DMS53 treated with DMSO at 0.1 percent for 48 hours (cell line): ENCODE measurements around the gene AIMP1.

Experiments used
- DNase-seq: peaks from one replicate; lab custom pipeline; 2025; ENCODE audit not compliant: unreplicated experiment; lab: John Stamatoyannopoulos, UW

Gene AIMP1

DNA sequence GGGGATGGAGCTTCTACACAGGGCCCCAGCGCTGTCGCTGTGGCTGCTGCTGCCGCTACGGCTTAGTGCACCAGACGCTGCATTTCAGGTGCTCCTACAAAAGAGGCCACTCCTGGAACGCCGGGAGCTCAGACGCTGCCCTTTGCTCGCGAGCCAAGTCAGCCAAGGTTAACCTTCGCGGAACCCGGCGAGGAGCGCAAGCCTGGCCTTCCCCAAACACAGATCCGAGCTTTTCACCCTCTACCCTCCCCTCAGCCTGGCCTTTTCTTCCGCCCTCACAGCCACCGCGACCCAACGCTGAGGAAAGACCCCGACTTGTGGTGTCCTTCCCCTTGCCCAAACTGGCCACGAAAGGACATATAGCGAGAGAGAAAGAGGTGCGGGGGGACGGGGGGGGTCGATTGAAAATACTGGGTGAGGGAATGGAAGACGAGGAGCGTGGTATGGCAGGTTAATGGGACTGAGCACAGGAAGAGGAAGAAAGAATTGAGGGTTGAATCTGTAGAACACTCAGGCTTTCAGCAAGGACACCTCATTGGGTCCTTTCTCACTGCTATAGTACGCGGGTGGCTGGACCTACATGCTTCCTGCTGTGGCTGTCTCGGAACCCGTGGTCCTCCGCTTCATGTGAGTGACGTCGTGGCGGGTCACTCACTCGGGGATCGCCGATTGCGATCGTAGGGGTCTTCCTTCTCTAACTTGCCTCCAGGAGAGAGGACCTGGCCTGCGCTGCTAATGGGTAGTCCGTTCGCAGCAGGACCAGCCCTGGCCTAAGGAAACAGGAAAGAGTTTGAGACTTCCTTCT is at the start of gene AIMP1, which contains the start of gene TBCK:
Gene AIMP1 (plus strand): TSS at position 583 of the 805 bp plus-strand sequence. CDS start 8,460 bp downstream, outside the sequence.
Gene TBCK (minus strand): TSS at position 242 of the 805 bp plus-strand sequence. CDS start 7,249 bp downstream, outside the sequence.
- DNase-seq, result peak; percentile 82

DNA sequence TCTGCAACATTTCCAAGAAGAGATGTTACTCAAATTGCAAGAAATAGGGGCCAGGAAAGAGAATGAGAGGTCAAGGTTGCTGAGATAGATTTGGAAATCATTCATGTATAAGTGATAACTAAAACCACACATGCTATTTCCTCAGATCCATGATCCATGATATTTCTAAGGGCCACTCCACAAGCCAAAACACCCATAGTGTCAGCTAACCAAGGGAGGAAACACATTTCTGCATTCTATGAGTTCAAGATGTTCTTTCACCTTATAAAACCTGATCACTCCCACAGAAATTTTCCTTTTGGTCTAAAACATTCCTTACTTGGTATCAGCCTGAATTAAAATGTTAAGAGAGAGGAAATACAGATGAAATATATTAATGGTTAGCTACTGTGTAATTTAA is 47.6 kb upstream of the AIMP1 start:
- no peak for DNase-seq

- no peak for DNase-seq
These were observed 46.6 kb upstream of the AIMP1 start for GRCh38 chr4:106269711-106270110.

DNA sequence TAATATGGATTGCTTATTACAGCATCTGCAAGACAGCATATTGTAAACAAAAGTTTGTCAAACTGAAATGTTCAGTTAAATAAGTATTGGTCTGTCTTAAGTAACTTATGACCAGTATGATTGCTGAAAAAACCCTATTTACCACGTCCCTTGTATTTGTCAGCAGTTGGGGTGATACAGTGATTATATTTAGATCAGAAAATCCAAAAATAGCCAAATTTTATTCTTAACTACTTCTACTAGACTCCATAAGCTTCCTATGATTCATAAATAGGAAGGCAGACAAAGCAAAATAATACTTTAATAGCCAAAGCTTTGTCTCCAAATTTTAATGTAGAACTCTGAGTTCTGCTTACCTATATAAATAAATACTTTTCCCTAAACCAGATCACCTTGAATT is 45.6 kb upstream of the AIMP1 start:
- DNase-seq, result no peak

DNA sequence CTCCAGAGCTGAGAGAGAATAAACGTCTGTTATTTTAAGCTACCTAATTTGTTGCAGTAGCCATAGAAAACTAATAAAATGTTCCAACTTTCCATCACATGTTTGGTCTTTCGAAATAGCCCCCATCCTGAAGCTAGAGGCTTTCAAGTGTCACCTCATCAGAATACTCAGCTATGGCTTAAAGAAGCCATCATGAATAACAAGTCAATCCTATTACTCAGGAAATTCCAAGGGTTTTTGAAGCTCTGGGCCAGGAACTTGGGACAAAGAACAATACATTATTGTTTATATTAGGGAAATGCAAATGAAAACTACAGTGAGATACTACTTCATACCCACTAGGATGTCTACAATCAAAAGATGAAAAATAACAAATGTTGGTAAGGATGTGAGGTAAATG is 42.5 kb upstream of the AIMP1 start:
- no peak for DNase-seq

GRCh38 chr4:106277140-106277675 is 39.1 kb upstream of the AIMP1 start:
- DNase-seq, result no peak

DNA sequence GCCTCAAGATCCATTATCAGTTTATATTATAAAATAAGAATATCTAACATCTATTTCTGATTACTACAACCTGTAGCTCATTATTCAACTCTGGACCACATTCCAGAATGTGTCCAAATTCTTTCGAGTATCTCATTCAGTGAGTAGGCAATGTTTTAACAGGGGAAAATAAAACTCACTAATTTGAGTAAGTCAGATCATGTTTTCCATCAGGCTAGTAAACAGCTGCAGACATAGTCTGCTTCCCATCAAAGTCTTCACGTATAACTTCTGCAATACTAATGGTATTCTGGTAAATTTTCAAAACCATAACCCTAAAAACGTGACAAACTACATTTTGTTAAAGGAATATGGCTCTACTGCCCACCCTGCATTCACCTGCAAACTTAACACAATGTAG is 32.1 kb upstream of the AIMP1 start:
- no peak for DNase-seq

DNA sequence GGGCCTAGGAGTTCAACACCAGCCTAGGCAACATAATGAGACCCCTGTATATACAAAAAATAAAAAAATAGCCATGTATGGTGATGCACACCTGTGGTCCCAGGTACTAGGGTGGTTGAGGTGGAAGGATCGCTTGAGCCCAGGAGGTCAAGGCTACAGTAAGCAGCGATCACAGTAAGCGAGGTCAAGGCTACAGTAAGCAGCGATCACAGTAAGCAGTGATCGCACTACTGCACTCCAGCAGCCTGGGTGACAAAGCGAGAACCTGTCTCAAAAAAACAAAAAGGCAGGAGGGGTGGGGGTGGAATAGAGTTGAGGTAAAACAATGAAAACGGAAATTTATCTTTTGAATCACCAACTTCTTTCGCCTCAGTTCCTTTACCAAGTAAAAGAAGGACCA is 29.7 kb upstream of the AIMP1 start:
- DNase-seq, result no peak

DNA sequence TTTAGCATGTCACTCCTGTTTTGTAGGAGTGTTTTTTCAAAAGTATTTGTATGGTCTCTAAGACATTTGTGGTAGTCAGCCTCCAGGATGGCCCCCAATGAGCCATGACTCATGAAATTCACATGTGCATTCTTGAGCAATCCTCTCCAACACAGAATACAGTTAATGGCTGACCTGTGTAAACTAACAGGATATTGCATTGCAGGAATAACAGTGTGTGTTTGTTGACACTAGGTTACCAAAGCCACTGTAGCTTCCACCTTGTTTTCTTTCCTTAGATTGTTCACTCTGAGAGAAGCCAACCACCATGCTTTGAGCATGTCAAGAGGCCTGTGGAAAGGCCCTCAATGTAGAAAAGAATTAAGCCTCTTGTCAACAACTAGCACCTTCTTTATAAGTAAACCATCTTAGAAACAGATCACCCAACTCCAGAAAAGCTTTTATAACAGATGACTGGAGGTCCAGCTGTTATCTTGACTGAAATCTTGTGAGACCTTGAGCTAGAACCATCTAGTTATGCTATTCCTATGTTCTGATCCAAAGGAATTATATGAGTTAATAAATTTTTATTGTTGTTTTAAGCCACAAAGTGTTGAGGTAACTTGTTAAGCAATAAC is 28.9 kb upstream of the AIMP1 start:
- peak; percentile 85 for DNase-seq

GRCh38 chr4:106289737-106290136 is 26.6 kb upstream of the AIMP1 start:
- no peak for DNase-seq

- DNase-seq, result no peak
These were observed 24.7 kb upstream of the AIMP1 start for GRCh38 chr4:106291678-106292077.

- no peak for DNase-seq
These were observed 22.3 kb upstream of the AIMP1 start for GRCh38 chr4:106294062-106294461.

DNA sequence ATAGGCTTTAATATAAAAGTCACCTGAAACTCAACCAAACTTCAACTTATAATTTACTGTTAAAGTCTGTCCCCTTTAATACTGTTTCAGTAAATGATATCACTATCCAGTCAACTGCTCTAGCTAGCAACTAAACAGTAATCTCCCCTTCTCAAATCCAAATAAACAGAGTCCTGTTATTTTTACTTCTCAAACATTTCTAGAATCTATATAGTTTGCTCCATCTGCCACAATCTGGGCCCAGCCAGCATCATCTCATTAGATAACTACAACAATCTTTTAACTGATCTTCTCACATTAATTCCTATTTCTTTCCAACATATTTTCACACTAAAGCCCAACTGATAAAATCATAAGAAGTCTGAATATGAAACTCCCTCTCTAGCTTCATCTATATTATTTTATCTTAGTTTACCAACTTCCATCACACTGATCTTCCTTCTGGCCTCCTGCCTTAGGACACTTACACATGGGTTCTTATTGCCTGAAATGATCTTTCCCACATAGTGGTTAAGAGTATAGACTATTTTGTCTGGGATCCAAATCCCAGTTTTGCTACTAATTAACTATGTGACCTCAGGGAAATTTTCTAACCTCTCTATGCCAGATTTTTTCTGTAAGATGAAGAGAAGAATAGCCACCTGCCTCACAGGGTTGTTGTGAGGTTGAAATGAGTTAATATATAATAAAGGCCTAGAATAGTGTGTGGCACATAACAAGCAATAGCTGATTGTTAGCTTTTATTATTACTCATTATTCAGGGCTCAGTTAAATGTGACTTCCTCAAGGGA is 18.9 kb upstream of the AIMP1 start:
- DNase-seq, result no peak

GRCh38 chr4:106299977-106300376 is 16.4 kb upstream of the AIMP1 start:
- no peak for DNase-seq

- DNase-seq, result no peak
These were observed 14.8 kb upstream of the AIMP1 start for GRCh38 chr4:106301393-106302061.

- DNase-seq, result no peak
These were observed 14.3 kb upstream of the AIMP1 start for GRCh38 chr4:106302062-106302438.

DNA sequence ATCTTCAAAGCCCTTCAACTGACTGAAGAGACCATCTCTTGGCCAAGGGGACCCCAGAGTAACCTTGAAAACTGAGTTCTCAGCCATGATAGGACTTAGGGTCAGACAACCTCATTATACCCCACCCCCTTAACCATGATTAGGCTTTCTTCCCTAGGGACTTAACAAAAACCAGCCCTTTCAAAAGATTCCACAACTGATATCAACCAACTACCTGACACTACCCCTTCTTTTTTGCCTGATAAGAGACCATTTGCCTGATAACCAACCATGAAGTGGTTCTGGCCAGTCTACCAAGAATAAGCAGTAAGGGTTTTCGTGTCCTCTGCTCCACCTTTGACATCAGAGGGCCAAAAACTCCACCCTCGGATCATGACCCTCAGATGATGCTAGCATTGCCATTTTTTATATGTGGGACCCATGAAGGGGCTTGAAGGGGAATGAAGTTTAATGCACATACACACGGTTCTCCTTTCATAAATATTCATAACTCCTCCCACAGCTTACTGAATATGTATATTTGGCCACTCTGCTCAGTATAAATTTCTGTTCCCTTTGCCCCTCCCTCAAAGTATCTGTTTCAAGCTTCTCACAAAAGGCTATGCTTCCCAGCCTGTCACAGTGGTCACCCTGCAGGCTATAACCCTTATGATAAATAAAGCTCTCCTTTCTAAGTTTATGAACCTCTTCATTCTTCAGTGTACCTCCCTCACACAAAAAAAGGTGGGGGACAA is 12.6 kb upstream of the AIMP1 start:
- DNase-seq, result no peak

DNA sequence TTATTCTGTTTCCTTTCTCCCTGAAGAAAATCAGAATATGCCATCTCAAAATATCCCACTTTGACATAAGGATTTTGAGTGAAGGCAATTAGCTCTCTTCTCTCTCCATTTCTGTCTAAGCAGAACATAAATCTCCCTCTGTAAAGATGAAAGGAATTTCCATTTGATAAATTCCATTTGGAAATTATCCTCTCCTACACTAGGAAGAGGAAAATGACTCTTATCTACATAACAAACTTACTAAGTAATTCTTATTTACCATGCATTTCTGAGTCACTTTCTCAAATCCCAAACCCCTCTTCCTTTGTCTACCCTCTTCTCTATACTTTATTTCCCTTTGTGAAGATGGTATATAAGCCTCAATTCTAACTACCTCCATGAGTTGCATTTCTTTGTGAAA is 11.7 kb upstream of the AIMP1 start:
- DNase-seq, result no peak

GRCh38 chr4:106305435-106306055 is 10.8 kb upstream of the AIMP1 start:
- no peak for DNase-seq

DNA sequence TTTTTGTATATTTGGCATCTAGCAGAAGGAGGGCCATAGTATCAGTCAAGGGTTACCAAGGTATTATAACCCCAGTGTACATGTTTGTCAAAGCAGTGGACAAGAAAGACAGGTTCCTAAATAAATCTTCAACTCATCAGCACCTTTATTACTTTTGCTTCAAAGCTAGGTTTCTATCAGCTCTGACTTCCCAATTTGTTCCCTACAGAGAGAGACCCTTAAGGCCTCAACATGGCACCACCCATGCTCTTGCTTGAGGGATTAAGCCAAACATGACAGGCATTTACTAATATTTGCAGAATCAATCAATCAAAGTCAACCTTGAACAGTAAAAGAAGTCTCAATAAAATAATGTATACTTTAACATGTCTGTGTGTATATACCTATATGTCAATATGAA is 9.8 kb upstream of the AIMP1 start:
- DNase-seq, result no peak
